ENCODE data around the gene SLC35F3.

DNA sequence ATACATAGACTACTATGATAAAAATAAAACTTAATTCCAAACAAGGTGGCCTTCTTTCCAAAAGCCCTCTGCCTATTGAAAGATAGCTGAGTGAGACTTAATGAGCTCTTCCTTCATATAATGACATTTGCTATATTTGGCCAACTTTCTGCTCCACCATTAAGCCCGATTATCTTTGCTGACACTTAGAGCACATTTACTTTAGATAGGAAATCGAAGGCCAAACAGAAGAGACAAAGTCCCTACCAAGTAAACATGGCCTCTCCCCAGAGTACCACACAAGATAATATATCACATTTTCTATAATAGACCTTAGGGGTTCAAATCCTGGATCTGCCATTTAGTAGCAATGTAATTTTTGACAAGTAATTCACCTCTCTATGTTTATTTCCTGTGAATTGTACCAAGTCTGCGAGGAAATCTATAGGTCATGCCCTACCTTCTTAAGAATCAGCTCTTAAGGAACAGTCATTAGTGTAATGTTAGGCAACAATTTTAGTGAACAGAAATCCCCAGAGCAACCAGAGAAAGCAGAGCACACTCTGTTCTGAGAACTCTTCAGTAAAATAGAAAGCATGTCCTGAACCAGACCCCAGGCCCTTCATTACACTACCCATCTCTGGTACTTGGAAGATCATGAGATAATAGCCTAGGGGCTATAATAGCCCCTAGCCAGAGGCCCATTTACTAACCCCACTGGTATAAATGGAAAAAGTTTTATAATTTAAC, 451.5 kb downstream of the SLC35F3 start:
- TF ChIP-seq, protein P1, sequence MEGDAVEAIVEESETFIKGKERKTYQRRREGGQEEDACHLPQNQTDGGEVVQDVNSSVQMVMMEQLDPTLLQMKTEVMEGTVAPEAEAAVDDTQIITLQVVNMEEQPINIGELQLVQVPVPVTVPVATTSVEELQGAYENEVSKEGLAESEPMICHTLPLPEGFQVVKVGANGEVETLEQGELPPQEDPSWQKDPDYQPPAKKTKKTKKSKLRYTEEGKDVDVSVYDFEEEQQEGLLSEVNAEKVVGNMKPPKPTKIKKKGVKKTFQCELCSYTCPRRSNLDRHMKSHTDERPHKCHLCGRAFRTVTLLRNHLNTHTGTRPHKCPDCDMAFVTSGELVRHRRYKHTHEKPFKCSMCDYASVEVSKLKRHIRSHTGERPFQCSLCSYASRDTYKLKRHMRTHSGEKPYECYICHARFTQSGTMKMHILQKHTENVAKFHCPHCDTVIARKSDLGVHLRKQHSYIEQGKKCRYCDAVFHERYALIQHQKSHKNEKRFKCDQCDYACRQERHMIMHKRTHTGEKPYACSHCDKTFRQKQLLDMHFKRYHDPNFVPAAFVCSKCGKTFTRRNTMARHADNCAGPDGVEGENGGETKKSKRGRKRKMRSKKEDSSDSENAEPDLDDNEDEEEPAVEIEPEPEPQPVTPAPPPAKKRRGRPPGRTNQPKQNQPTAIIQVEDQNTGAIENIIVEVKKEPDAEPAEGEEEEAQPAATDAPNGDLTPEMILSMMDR (IDR thresholded peaks at IDR 0.05; ENCODE audit: low read depth, low read length): no peak
- no peak for TF ChIP-seq POLR2A (IDR thresholded peaks at IDR 0.05; ENCODE audit: extremely low read depth, insufficient read length)
- TF ChIP-seq, protein P2, sequence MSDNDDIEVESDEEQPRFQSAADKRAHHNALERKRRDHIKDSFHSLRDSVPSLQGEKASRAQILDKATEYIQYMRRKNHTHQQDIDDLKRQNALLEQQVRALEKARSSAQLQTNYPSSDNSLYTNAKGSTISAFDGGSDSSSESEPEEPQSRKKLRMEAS (IDR thresholded peaks at IDR 0.05; ENCODE audit: low read depth, low read length): no peak

All from NB4 (cell line).